NT2/D1 (cell line): Measurements from ENCODE around the gene PRMT1.

Experiments used
- YY1 ChIP-seq: IDR thresholded peaks from 2 replicates; pipeline ENCODE4 v1.6.1; 2011; ENCODE audit not compliant: insufficient read length, insufficient read depth
- ZNF274 ChIP-seq: IDR thresholded peaks from 2 replicates; pipeline ENCODE4 v1.6.1; 2011; ENCODE audit warnings: mild to moderate bottlenecking, low read depth, low read length

- no peak for TF ChIP-seq ZNF274
- no peak for TF ChIP-seq YY1
Observed at GRCh38 chr19:49691243-49692146, 14.4 kb downstream of the PRMT1 start.
